GM23338 (cell line): ENCODE results near the gene ADGRG6.

Experiments used
- EZH2phosphoT487 ChIP-seq: fragments of 200-600 bp; sonication (generic); IDR thresholded peaks from one replicate; pipeline ENCODE4 v1.8.1; 2018; ENCODE audit warnings: antibody characterized with exemption; ENCODE audit not compliant: unreplicated experiment
- TF ChIP-seq, protein P1 (sequence below), 2 experiments: fragments of 200-600 bp in 1 of 2; sonication (generic) in 1 of 2; conservative IDR thresholded peaks; 2 replicates each; pipeline versions ENCODE4 v1.5.1 to v1.6.1; 2016 to 2017; ENCODE audit warnings: antibody characterized with exemption in 2 of 2, low read depth in 2 of 2, mild to moderate bottlenecking in 2 of 2, moderate library complexity in 1 of 2

DNA sequence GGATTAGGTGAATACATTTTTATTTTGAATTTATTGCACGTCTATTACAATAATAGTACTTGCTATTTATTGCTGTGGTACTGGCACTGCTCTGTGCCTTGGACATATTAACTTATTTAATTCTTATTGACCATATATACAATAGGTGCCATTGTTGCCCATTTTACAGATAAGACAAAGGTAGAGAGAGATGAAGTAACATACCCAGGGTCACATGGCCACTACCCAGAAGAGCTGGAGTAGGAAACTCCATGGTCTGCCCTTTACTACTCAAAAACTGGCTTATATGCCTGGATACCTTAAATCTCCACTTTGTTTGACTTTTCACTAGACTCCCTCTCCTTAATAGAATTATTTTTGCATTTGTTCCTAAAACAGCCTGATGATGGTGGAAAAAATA is 67.5 kb downstream of the ADGRG6 start:
- no peak for TF ChIP-seq EZH2phosphoT487
- TF ChIP-seq, protein P1, sequence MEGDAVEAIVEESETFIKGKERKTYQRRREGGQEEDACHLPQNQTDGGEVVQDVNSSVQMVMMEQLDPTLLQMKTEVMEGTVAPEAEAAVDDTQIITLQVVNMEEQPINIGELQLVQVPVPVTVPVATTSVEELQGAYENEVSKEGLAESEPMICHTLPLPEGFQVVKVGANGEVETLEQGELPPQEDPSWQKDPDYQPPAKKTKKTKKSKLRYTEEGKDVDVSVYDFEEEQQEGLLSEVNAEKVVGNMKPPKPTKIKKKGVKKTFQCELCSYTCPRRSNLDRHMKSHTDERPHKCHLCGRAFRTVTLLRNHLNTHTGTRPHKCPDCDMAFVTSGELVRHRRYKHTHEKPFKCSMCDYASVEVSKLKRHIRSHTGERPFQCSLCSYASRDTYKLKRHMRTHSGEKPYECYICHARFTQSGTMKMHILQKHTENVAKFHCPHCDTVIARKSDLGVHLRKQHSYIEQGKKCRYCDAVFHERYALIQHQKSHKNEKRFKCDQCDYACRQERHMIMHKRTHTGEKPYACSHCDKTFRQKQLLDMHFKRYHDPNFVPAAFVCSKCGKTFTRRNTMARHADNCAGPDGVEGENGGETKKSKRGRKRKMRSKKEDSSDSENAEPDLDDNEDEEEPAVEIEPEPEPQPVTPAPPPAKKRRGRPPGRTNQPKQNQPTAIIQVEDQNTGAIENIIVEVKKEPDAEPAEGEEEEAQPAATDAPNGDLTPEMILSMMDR (conservative IDR thresholded peaks at IDR 0.05; ENCODE audit: low read depth in 2 of 2), result no peak
